Head of caudate nucleus (tissue), 42 donors: ENCODE measurements around the gene PLOD1.
"Not testable (repeated sequence)": the region's sequence is repeated elsewhere in the genome, so short reads cannot be mapped to it uniquely, and the experiment has no call there.

Experiments used
- DNase-seq, 42 donors: peaks; one replicate each; pipeline versions ENCODE4 v3.0.0 to v3.0.0-alpha.2; 2020 to 2021; ENCODE audit warnings: mixed read lengths in 7 of 42
- intact Hi-C: fragments of 100-400 bp; cut with DNase I; formaldehyde crosslinking; loops from one replicate; pipeline ENCODE4 v1.15.0; 2022

The PLOD1 gene

DNA sequence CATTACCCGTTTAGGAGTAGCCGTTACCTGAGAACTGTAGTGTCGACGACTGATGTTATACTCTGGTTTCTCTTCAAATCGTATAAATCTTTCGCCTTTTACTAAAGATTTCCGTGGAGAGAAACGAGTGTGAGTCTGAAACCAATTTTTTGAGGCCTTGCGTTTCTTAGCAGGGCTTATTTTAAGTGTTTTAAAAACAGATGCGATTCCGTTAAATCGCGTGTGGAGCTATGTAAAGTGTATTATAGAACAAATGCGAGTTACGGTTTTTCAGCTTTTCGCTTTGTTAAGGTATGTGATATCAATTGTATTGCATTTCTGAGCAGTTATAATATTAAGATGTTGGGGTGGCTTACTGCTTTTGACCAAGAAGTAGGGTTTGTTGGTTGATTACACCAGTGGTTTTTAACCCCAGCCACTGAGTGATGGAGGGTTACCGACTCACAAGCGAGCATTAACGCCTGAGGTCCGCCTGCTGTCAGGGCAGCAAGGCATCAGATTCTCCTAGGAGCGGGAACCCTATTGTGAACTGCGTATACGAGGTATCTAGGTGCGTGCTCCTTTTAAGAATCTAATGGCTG is 26.3 kb upstream of the PLOD1 start:
- intact Hi-C loops = loop anchor here (2.0 kb wide), 1 partner anchor 73 kb away; the partner anchor contains the start of gene MFN2

DNA sequence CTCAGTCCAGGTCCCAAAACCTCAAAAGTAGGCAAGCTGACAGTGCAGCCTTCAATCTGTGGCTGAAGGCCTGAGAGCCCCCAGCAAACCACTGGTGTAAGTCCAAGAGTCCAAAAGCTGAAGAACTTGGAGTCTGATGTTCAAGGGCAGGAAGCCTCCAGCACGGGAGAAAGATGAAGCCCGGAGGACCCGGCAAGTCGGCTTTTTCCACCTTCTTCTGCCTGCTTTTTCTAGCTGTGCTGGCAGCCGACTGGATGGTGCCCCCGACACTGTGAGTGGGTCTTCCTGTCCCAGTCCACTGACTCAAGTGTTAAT is 23.6 kb upstream of the PLOD1 start:
- intact Hi-C loops, DNase-seq: not testable (repeated sequence)

More for the DNA sequence above, 26.3 kb upstream of the PLOD1 start:
- peak in 26 of 42 donors; percentile 17 to 80 (median 50) for DNase-seq

DNA sequence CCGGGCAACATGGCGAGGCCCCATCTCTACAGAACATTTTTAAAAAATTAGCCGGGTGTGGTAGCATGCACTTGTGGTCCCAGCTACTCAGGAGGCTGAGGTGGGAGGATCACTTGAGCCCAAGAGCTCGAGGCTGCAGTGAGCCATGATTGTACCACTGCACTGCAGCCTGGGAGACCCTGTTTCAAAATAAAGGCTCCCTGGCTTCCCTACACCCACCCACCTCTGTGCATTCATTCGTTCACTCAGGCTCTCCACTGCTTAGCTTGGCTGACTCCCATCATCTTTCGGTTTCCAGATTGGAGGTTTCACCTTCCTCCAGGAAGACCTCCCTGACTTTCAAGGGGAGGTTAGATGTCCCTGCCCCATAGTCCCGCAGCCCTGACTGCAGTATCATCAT is 22.5 kb upstream of the PLOD1 start:
- DNase-seq = no peak
- intact Hi-C loops = no loop called here

DNA sequence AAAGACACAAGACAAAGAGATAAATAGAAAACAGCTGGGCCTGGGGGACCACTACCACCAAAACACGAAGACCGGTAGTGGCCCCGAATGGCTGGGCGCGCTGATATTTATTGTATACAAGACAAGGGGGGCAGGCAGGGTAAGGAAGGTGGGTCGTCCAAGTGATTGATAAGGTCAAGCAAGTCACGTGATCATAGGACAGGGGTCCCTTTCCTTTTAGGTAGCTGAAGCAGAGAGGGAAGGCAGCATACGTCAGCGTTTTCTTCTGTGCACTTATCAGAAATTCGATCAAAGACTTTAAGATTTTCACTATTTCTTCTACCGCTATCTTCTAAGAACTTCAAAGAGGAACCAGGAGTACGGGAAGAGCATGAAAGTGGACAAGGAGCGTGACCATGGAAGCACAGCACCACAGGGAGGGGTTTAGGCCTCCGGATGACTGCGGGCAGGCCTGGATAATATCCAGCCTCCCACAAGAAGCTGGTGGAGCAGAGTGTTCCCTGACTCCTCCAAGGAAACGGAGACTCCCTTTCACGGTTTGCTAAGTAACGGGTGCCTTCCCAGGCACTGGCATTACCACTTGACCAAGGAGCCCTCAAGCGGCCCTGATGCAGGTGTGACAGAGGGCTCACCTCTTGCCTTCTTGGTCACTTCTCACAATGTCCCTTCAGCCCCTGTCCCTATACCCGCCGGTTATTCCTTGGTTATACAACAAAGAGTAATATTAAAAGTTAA is 21.9 kb upstream of the PLOD1 start:
- intact Hi-C loops, DNase-seq: not testable (repeated sequence)

DNA sequence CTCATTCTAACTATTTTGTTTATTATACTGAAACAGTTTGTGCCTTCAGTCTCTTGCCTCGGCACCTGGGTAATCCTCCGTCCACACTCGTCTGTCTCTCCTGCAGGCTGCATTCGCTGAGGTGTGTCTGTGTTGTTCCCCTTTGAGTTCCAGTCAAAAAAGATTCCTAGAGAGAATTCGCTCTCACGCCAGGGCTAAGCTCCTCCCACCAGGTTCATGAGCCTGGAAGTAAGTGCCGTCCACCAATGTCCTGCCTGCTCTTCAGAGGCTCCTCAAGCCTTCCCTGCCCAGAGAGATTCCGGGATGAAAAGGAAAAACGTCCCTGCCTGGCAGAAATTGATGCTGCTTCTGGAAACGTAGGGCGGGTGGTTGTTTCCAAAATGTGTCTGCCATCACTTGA is 21.2 kb upstream of the PLOD1 start:
- intact Hi-C loops = no loop called here
- no peak for DNase-seq

DNA sequence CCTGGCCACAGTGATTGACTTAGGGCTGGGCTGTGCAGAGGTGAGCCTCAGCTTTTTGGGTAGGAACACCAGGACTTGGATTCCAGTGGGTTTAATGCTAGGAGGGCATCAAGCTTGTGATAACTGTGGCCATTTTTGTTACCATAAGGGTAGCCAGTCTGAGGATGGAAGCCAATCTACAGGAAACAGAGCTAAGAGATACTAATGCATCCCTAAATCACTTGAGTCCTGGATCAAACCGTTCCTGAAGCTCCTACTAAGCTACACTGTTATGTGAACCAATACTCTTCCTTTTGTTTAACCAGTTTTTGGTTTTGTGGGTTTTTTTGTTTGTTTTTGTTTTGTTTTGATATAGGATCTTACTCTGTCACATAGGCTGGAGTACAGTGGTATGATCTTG is 20.5 kb upstream of the PLOD1 start:
- DNase-seq = no peak
- intact Hi-C loops = no loop called here

DNA sequence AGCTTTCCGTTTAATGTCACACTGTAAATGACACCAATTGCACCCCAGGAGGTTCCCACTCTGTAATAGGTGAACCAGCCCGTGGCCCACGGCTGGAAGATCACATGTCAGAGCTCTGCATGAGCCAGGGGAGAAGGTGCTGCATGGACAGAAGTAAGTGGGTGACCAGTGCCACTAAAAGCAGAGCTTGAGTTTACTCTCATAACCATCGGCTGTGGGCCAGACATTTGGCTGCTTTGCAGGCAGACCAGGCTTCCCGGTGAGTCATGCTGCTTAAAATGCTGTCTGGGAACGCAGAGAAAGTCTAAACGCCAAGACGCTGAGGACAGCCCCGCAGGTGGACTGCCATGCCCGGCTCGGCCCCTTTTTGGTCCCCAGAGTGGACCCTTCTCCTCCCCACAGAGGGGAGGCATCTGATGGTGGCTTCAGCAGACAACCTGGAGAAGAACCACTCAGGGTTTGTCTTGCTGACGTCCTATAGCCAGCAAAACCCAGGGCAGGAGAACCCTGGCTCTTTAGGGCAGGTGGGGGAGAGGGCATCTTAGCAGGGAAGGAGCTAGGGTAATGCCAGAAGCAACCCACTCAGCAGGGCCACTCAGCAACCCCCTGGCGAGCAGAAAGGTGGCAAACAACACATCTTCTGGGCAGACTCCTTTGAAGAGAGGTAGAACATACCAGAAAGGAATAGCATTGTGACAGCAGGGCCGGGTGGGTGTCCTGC is 15.6 kb upstream of the PLOD1 start:
- peak in 24 of 42 donors; percentile 23 to 87 (median 52) for DNase-seq
- intact Hi-C loops = no loop called here

DNA sequence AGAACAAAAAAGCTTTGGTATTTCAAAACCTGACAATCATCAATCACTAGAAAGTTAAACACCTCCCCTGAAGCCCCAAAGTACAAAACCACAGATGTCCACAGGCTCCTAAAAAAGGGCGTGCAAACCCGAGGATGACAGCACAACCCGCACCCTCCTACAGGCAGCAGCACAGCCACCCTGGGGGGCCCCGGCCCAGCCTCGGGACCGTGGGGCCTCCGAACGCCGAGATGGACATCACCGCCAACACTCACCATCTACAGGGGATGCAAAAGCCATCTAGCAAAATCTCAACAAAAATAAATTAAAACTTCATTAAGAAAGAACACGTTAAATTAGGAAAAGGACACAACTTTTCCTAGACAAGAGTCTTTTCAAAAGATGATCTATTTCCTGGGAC is 14.9 kb upstream of the PLOD1 start:
- no peak for DNase-seq
- intact Hi-C loops = no loop called here

DNA sequence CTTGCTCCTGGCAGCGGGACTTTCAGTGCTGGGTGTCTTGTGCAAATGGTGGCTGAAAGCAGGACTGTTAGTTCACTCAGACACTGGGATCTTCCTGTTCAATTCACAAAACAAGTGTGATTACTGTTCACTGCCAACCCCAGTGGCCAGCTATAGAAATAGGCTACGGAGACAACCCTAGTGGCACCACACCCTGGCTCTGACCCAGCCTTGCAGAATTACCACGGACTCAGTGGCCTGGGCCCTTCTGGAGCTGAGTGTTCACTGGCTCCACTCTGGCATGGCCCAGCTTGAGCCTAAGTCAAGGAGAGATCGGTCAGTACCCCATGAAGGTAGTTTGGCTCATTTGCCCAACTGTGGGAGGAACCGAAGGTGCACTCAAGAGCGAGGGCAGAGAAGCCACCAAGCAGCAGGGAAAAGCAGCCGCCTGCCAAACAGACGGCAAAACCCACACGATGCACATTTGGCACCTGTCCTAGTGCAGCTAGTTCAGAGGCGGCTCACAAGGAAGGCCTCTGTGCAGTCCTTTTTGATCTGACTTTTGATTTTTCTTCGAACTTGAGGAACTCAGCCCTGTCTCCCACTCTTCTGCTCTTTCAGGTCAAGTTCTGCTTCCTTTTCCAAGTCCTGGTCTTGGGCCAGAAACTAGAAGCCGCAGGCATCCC is 14.1 kb upstream of the PLOD1 start:
- DNase-seq = peak in 38 of 42 donors; percentile 33 to 83 (median 60)
- intact Hi-C loops = no loop called here

DNA sequence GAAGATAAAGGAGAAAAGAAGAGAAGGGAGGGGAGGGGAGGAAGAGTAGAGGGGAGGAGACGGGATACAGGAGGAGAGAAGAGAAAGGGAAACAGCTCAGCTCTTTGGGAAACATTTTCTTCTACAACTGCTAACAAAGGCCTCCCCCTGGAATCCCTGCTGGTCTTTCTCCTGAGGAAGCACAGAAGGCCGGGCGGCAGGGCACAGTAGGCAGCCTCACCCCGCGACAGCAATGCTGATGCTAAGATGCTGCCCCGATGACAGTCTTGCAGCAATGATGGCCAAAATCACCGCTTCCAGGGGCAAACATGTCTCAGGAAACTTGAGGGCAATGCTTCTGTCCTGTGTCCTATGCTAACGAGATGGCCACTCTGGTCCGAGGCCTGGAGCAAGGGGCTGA is 13.5 kb upstream of the PLOD1 start:
- intact Hi-C loops = no loop called here
- DNase-seq = no peak

DNA sequence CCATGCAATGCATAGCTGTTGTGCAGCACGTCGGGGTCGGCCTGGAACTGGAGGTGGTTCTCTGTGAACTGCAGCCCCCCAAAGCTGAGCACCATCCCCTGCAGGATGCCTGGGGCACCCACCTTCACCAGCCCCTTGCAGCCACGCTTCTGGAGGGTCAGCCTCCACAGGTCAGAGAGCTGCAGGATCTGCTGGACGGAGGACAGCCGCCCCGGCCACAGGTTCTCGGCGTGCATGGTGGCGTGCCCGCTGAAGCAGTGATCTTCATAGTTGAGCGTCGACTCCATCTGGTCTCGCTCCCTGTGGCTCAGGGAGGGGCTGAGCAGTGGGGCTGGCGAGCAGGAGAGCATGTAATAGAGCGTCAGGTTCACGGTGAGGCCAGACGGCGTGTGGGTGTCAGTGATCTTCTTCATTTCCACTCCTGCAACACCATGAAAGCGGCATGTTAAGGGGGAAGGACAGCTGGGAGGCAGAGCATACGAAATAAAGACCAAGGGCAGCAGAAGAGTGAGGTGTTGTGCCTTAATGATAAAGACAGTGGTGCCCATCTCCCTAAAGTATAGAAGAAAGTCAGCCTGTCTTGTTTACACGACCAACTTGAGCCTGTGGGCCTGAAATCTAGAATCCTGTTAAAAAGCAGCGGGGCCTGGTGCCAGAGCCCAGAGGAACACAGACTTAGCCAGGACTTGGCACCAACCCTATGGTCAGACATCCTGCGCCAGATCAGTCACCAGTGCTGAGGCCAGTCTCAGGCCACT is 11.3 kb upstream of the PLOD1 start:
- DNase-seq = no peak
- intact Hi-C loops = no loop called here

DNA sequence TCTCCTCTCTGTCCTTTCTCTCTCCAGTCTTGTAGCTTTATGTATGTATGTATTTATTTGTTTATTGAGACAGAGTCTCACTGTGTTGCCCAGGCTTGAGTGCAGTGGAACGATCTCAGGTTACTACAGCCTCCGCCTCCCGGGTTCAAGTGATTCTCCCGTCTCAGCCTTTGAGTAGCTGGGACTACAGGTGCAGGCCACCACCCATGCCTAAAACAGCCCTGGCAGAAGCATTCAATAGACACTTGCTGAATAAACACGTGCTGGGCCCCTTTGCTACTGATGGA is 10.7 kb upstream of the PLOD1 start:
- intact Hi-C loops = no loop called here
- DNase-seq = no peak

DNA sequence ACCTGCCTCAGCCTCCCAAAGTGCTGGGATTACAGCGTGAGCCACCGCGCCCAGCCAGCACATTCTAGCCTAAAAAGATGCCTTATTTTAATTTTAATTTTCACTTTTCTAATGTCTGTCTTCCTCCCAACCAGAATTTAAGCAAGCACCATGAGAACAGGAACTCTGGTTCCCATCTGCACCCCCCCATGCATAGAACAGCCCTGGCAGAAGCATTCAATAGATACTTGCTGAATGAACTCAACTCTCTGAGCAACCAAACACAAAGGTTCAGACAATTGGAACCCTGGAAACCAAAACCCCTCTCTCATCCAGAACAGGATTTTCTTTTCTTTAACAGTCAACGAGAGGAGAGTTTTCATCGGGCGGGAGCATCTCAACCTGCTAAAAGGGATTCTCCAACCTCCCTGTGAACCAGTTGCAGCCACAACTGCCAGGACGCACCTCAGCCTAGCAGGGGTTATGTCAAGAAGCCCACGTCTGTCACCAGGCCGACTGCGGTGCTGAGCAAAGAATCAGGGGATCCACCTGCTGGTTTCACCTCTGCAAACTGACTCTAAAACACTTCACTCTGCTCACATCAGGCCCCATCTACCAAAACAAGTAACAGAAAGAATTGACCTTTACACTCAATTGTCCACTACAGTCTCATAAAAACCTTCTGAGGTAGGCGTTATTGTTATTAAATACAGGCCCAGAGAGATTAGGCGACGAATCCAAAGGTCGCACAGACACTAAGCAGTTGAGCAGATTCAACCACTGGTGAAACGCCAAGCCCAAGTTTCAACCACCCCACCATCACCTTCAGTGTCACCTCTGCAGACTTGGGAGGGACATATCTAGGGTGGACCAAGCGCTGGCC is 10.0 kb upstream of the PLOD1 start:
- intact Hi-C loops = no loop called here
- DNase-seq = no peak

DNA sequence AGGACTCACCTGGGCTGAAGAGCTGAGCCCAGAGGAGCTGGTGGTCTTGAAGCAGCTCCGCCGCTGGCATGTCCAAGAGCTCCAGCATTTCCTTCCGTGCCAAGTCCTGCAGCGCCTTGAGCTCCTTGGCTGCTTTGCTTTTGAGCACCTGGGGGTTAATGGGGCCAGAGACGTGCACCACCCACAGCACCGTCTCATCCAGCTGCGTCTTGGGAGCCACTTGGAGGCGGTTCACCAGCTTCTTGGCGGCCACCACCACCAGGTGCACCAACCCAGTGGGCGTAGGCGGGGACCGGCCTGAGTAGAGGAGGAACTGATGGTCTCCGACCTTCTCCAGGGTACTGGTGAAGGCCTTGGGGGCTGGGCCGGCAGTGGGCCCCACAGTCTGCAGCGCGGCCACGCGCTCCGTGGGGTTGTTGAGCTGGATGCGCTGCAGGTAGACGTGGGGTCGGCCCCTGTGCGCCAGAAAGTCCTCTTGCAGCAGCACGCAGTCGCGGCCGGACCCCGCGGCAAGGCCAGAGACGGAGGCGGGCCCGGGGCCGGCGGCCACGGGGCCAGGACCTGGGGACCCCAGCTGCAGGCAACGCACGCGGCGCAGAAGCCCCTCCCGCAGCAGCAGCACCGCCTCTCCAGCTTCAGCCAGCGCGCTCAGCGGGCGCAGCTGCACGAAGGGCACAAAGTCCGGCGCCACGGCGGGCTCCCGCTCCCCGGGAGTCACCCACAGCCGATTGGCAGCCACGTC is 9.2 kb upstream of the PLOD1 start:
- intact Hi-C loops = not testable (repeated sequence)

DNA sequence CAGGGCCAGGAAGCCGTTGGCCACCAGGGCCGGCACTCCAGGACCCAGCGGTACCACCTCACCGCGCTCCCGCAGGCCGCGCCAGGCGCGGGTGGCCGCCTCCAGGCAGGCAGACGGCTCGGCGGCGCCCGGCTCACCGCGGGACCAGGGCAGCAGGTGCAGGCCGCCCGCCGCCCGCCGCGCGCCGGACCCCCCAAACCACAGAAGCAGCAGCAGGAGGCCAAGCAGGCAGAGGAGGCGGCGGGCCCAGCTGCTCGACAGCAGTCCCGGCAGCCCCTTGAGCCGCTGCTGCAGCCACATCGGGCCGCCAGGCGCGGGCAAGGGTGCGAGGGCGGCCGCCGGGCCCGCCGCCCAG is 8.6 kb upstream of the PLOD1 start:
- peak in 4 of 42 donors; percentile 24 to 46 (median 34) for DNase-seq
- intact Hi-C loops = no loop called here

More for the DNA sequence above, 9.2 kb upstream of the PLOD1 start:
- DNase-seq = not testable (repeated sequence)

DNA sequence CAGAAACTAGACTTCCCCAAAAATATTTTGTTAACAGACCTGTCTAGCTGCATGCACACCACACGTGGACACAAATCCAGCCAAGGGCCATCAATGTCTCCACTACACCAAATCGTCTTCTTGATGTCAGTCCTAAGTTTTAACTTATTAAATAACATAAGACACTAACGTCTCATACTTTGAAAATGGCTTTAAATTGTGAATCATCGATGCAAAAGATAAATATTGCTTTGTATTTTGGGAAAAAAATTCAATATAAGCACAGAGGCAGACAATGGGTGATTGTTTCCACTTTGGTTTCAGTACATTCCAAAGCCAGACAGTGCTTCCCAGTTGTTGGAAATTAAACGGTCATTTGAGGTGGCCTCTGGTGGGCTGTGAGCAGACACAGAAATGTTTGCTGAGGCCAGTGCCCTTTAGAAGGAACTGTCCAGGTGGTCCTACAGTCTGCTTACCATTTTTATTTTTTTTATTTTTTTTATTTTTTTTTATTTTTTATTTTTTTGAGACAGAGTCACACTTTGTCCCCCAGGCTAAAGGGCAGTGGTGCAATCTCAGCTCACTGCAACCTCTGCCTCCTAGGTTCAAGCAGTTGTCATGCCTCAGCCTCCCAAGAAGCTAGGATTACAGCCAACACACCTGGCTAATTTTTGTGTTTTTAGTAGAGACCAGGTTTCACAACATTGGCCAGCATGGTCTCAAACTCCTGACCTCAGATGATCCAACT is 6.5 kb upstream of the PLOD1 start:
- intact Hi-C loops = no loop called here
- peak in 1 of 42 donors; percentile 31 for DNase-seq

DNA sequence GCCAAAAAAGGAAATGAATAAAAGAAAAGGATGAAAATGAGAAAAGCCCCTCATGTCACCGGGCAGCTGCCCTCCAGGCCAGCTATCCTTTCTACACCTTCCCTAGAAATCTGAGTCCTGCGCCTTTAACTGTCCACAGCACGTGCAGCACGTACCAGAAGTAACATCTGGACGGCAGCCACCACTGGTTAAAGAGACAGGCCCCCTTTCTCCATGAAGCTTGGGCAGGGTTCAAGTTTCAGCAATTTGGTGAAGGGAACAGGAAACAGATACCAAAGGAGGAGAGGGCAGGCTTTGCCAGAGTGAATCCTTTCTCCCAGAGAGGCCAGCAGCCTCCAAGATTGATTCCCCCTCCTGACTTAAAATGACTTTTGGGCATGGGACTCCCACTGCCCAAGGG is 4.7 kb upstream of the PLOD1 start:
- intact Hi-C loops = no loop called here
- peak in 19 of 42 donors; percentile 23 to 77 (median 46) for DNase-seq
